Mucosa of stomach (tissue), 1 donor: ENCODE measurements around the gene TACR2.
"Not testable (repeated sequence)": the region's sequence is repeated elsewhere in the genome, so short reads cannot be mapped to it uniquely, and the experiment has no call there.

Experiments used
- H3K27me3 ChIP-seq: one replicate; pipeline ENCODE4 v1.7.0; 2013; ENCODE audit warnings: mild to moderate bottlenecking, low read length; ENCODE audit not compliant: control insufficient read depth, insufficient read depth
- H3K36me3 ChIP-seq: one replicate; pipeline ENCODE4 v1.7.0; 2013; ENCODE audit warnings: low read length; ENCODE audit not compliant: control insufficient read depth, insufficient read depth
- H3K4me1 ChIP-seq: one replicate; pipeline ENCODE4 v1.7.0; 2013; ENCODE audit warnings: mild to moderate bottlenecking, low read length; ENCODE audit not compliant: control insufficient read depth, insufficient read depth
- H3K4me3 ChIP-seq: one replicate; pipeline ENCODE4 v1.7.0; 2013; ENCODE audit warnings: low read length
- H3K9ac ChIP-seq: one replicate; pipeline ENCODE4 v1.7.0; 2013; ENCODE audit warnings: mild to moderate bottlenecking, low read length, moderate library complexity
- H3K9me3 ChIP-seq: one replicate; pipeline ENCODE4 v1.7.0; 2013; ENCODE audit warnings: mild to moderate bottlenecking, low read length, moderate library complexity; ENCODE audit not compliant: control insufficient read depth
- donor health status: Pancreatic carcinoma.

Gene TACR2

DNA sequence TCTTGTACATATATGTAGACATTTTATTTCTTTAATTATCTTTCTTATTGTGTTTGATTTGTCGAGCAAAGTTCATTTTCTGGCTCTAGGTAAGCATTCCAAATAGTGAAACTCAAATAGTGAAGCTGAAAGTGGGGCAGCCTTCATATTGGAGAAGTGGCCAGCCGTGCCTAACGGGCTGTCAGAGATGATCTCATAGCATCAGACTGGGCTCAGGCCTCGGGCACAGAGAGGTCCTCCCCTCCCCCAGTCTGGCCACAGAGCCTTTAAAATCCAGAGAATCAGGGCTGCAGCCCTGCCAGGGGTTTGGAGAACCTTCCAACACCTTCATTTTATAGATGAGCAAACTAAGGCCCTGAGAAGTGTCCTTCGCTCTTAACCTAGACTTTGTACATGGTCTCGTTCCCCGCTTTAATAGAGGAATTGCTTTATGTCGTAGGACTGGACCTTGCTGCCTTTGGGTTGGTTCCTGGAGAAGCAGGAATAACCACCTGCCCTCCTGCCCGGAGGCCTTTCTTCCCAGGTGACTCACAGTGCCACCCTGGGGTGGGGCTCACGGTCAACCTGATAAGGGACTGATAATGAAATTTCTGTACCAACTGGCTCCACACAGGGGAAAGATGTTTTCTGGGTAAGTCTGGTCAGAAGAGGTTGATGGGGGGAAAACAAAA lies 41.8 kb upstream of the TACR2 start:
- Histone ChIP-seq H3K9me3 (no peaks in the 10 kb centered on the region), H3K27me3 (no peaks in the 10 kb centered on the region), H3K4me3 (no peak overlapping the region), H3K4me1 (peaks cover 85% of the 10 kb centered on the region), H3K36me3 (no peaks in the 10 kb centered on the region), H3K9ac (peak overlapping the region; percentile 42)

DNA sequence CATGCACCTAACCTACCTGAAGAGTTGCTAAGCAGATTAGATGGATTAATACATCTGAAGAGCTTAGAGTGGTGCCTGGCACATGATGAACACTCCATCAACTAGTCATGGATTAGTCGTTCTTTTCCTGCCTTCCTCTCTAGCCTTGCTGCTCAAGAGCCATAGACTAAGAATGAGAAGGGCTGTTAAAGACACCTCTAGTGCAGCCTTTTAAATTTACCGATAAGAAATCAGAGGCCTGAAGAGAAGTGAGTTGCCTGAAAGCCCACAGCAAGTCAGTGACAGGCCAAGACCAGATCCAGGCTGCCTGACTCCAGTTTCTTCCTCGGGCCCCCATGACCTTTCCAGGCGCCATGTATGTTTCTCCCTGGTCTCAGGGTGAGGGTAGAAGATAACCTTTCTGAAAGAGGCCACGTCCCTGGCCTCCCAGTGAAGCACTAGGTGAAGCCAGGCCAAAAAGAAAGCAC lies 41.1 kb upstream of the TACR2 start:
- H3K9ac ChIP-seq, result peak overlapping the region; percentile 42

DNA sequence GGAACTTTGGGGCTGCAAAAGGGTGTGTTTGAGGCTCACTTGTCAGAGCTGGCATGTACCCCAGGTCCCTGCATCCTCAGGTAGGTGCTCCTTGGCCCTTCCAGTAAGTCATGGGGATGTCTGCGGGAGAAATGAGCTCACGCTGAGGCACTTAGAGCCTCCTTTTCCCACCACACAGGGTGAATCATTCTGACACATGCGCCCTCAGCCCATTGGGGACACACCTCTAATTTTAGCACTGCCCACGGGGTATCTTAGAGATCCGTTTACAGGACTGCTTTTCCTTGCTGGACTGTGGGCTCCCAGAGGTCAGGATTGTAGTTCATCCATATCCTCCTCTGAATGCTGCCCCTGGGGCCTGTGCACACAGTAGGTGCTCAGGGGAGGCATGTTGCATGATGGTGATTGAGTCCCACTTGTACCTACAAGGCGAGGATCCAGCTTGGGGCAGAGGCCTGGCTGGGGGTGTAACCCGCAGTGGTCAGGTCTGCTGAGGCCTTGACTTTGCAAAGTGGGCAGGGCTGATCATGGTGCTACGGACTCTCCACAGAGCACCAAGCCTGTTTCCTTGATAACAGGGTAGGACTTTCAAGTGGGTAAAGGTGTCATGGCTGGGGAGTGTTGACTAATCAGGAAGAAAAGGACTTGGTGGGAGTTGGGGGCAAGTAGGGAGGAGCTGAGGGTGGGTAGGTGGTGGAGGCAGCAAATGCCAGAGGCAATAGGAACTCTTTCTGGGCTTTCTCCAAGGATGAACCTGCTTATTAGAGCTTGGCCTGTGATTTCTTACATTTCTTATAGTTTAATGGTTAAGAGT lies 40.4 kb upstream of the TACR2 start:
- Histone ChIP-seq H3K9me3 (no peaks in the 10 kb centered on the region), H3K36me3 (no peaks in the 10 kb centered on the region), H3K4me3 (no peak overlapping the region), H3K9ac (no peak overlapping the region), H3K27me3 (no peaks in the 10 kb centered on the region), H3K4me1 (peaks cover 86% of the 10 kb centered on the region)

More for the DNA sequence above, 41.1 kb upstream of the TACR2 start:
- H3K4me1 ChIP-seq, result peaks cover 85% of the 10 kb centered on the region
- H3K9me3 ChIP-seq, result no peaks in the 10 kb centered on the region
- no peaks in the 10 kb centered on the region for H3K27me3 ChIP-seq
- H3K4me3 ChIP-seq, result no peak overlapping the region
- H3K36me3 ChIP-seq, result no peaks in the 10 kb centered on the region

DNA sequence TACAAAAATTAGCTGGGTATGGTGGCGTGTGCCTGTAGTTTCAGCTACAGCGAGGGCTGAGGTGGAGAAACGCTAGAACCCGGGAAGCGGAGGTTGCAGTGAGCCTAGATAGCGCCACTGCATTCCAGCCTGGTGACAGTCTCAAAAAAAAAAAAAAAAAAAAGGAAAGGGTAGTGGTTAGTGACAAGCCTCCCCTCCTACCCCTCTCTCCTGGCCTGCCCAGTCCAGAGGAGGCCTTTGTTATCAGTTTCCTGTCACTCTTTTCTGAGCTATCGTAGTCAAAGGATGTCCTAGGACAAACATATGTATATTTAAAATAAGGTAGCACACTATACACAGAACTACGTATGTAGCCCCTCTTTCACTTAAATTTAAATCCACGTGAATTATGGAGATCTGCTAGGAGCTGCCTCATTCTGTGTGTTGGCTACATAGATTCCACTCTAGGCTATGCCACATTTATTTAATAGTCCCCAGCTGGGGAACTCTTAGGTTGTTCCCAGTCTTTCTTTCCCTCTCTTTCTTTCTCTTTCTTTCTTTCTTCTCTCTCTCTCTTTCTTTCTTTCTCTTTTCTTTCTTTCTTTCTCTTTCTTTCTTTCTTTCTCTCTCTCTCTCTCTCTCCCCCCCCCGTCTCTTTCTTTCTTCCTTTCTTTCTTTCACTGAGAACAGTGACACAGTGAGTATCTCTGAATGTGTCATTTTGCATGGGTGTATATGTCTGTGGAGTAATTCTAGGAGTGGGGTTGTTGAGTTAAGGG lies 38.5 kb upstream of the TACR2 start:
- Histone ChIP-seq H3K4me1 (peaks cover 82% of the 10 kb centered on the region), H3K36me3 (no peaks in the 10 kb centered on the region), H3K9ac (no peak overlapping the region), H3K27me3 (no peaks in the 10 kb centered on the region), H3K4me3 (no peak overlapping the region), H3K9me3 (no peaks in the 10 kb centered on the region)

DNA sequence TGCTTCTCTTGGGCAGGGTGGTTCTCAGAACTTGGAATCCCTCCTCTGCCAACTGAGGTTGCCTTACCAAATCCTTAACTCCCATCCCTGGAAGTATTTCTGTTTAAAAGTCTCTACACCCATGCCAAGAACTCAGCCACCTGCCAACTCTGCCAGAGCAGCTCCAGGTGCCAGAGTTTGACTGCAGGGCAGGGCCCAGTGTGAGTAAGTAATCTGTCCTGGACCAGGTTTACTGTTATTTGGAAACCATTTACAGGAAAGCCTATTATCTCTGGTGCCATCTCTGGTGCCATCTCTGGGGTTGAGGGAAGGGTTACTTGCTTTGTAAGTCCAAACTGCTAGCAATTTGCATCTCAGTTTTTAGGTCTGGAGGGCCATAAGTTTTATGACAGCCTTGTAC lies 37.1 kb upstream of the TACR2 start:
- H3K4me3 ChIP-seq, result no peak overlapping the region
- H3K9me3 ChIP-seq, result no peaks in the 10 kb centered on the region
- H3K4me1 ChIP-seq, result peaks cover 82% of the 10 kb centered on the region
- H3K36me3 ChIP-seq, result no peaks in the 10 kb centered on the region
- H3K27me3 ChIP-seq, result no peaks in the 10 kb centered on the region
- no peak overlapping the region for H3K9ac ChIP-seq

DNA sequence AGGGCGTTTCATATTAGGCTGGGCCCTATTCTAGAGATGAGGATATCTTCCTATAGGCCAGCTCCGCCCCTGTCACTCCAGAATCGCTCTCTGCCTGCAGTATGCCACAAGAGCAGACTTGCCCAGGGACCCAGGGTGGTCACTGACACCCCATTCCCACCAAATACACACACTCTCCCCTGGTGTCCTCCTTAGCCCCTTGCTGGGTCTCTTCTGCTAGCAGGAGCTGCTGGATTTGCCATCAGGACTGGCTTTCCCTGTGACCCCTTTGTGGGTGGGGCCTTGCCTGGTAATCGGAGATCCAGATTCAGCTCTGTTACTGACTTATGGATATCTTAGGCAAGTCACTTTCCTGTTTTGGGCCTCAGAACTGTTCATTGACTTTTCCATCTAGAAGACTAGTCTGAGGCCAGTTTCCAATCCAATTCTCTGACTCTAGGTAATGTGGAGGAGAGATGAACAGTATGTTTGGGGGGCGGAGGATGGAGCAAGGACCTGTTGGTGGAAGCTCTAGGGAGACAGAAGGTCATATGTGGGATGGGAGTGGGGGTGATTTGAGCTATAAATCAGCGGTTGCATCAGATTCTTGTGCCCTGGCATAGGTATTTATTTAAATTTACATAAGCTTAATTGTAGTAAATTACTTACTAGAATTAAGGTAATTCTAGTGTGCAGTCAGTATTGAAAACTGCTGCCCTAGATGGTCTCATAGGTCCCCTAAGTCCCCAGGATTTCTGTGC lies 36.1 kb upstream of the TACR2 start:
- H3K4me3 ChIP-seq, result peak overlapping the region; percentile 22
- H3K27me3 ChIP-seq, result no peaks in the 10 kb centered on the region
- H3K36me3 ChIP-seq, result no peaks in the 10 kb centered on the region
- H3K9ac ChIP-seq, result peak overlapping the region; percentile 63
- no peaks in the 10 kb centered on the region for H3K9me3 ChIP-seq
- peaks cover 81% of the 10 kb centered on the region for H3K4me1 ChIP-seq

DNA sequence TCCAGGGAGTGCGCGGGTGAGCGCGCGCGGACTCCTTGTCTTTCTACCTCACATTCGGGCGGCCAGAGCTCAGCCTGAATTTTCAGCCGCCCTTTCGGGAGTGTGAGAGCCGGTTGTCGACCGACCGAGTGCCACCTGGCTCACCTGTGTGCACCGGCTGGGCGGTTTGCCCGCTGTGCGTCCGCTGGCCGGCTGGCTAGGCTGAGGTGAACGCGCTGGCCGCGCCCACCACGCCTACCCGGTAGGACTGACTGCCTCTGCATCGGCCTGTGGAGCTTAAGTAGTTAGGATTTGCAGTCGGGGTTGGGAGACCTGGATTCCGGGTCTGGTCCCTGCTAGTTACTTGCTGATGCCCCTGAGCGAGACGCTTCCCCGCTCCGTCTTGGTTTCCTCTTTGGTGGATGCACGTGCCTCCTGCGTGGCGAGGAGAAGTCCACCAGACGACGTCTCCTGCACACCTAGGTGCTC lies 35.1 kb upstream of the TACR2 start:
- peak overlapping the region; percentile 88 for H3K9ac ChIP-seq
- H3K36me3 ChIP-seq, result no peaks in the 10 kb centered on the region
- H3K4me1 ChIP-seq, result peaks cover 81% of the 10 kb centered on the region
- H3K27me3 ChIP-seq, result no peaks in the 10 kb centered on the region
- peak overlapping the region; percentile 38 for H3K4me3 ChIP-seq
- no peaks in the 10 kb centered on the region for H3K9me3 ChIP-seq

DNA sequence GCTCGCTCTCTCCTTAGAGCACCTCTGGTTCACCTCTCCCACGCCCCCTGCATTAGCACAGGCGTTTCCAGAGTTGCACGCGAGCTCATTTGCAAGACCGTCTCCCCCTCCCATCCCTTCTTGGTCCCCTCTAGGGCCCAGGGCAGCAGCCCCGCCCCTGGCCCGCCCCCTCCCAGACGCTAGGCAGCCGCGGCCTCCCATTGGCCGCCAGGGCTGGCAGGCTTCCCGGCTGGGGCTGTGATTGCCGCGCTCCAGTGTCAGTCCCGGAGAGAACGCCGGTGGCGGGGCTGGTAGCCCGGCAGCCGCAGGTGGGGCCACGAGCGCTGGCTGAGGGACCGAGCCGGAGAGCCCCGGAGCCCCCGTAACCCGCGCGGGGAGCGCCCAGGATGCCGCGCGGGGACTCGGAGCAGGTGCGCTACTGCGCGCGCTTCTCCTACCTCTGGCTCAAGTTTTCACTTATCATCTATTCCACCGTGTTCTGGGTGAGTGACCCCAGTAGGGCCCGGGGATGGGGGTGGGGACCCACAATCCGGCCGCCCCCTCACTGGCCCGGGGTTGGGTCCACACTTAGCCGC lies 34.6 kb upstream of the TACR2 start, which contains the start of gene TSPAN15:
TSPAN15 (plus strand) TSS at position 257 of the 575 bp plus-strand sequence; CDS start at position 387, 130 bp downstream.
- Histone ChIP-seq H3K9ac (peak within 1 kb of the TSS; percentile 88), H3K4me1 (peaks cover 81% of the 10 kb centered on the region), H3K27me3 (no peaks in the 10 kb centered on the region), H3K36me3 (no peaks in the 10 kb centered on the region), H3K4me3 (peak within 1 kb of the TSS; percentile 38), H3K9me3 (no peaks in the 10 kb centered on the region)

DNA sequence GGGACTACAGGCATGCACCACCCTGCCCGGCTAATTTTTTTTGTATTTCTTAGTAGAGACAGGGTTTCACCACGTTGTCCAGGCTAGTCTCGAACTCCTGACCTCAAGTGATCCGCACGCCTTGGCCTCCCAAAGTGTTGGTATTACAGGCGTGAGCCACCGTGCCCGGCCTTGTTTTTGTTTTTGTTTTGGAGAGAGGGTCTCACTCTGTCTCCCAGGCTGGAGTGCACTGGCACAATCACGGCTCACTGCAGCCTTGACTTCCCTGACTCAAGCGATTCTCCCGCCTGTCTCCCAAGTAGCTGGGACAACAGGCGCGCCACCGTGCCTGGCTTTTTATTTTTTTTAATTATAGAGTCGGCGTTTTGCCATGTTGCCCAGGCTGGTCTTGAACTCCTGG lies 33.7 kb upstream of the TACR2 start:
- peaks cover 86% of the 10 kb centered on the region for H3K4me1 ChIP-seq

DNA sequence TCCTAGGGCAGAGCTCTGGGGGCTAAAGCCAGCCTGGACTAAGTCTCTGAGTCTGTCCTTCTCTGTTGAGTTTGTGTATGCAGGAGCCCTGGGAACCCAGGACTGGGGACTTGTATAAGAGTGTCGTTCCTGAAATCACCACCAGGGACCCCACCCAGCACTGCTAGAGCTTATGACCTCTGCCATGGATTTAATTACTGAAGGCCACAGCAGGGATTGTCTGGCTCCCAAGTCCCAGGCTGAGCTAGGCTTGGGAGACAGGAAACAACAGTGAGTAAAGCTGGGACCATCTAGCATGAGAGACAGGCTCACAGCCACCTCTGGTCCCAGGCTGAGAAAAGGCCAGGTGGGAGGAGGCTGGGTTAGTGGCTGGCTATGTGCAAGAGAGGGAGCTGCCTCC lies 33.1 kb upstream of the TACR2 start:
- no peaks in the 10 kb centered on the region for H3K27me3 ChIP-seq

More for the DNA sequence above, 33.7 kb upstream of the TACR2 start:
- not testable (repeated sequence) for H3K27me3 ChIP-seq, H3K36me3 ChIP-seq, H3K9me3 ChIP-seq, H3K4me3 ChIP-seq
- H3K9ac ChIP-seq, result peak overlapping the region; percentile 88

DNA sequence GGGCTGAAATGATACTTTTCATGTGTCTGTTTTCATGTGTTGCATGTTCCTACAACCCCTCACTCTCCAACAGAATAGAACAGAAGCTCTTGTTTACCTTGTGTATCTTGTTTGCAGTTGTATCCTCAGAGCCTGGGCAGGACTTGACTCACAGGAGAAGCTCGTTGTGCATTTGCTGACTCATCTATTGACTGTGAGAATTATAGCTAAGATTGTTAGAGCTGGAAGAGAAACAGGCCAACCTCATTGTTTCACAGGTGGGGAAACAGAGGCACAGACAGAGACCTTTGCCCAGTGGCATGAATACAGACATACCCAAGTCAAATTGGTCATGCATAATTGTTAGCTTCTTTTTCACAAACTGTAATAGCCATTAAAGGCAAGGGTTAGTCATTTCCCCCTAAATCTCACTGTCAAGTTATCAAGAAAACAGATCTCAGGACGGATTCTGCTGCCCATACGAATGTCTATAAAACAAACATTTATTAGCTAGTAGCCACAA lies 30.0 kb upstream of the TACR2 start:
- Histone ChIP-seq H3K9ac (peak overlapping the region; percentile 33), H3K27me3 (no peaks in the 10 kb centered on the region), H3K4me1 (peaks cover 60% of the 10 kb centered on the region), H3K36me3 (no peaks in the 10 kb centered on the region), H3K9me3 (no peaks in the 10 kb centered on the region), H3K4me3 (no peak overlapping the region)

More for the DNA sequence above, 33.1 kb upstream of the TACR2 start:
- Histone ChIP-seq H3K4me1 (peaks cover 84% of the 10 kb centered on the region), H3K9me3 (no peaks in the 10 kb centered on the region), H3K4me3 (no peak overlapping the region), H3K36me3 (no peaks in the 10 kb centered on the region), H3K9ac (peak overlapping the region; percentile 88)
